HFF-Myc (cell line): Measurements from ENCODE around the gene ABHD15.

Experiments used
- DNase-seq: peaks from one replicate; pipeline ENCODE4 v3.0.0-alpha.2; 2011; ENCODE audit warnings: low read depth; ENCODE audit errors: extremely low read depth
- H3K4me3 ChIP-seq: replicated peaks from 2 replicates; pipeline ENCODE4 v1.5.1; 2011; ENCODE audit warnings: low read depth, mild to moderate bottlenecking, control low read depth, low read length
- CTCF ChIP-seq: IDR thresholded peaks from 2 replicates; pipeline ENCODE4 v1.5.1; 2012; ENCODE audit warnings: mild to moderate bottlenecking, low read depth, low read length, control low read depth; ENCODE audit errors: missing control alignments

ABHD15 gene

GRCh38 chr17:29593591-29594518 lies 27.0 kb upstream of the ABHD15 start:
- TF ChIP-seq CTCF, result peak; percentile 20
- peak overlapping the region; percentile 59 for H3K4me3 ChIP-seq
- no peak for DNase-seq

- DNase-seq, result no peak
- no peak for TF ChIP-seq CTCF
- peak within 1 kb of the TSS; percentile 59 for H3K4me3 ChIP-seq
Observed at GRCh38 chr17:29592850-29593551, 26.2 kb upstream of the ABHD15 start, which contains the start of gene ANKRD13B. Gene ANKRD13B, plus strand, starts transcription at chr17:29593132. Its CDS starts 490 bp downstream, at chr17:29593622.

GRCh38 chr17:29591737-29592608 lies 25.1 kb upstream of the ABHD15 start:
- peak; percentile 98 for TF ChIP-seq CTCF
- peak overlapping the region; percentile 45 for H3K4me3 ChIP-seq
- DNase-seq, result peak; percentile 61

- no peak for DNase-seq
- TF ChIP-seq CTCF, result no peak
- H3K4me3 ChIP-seq, result peak overlapping the region; percentile 43
Observed at GRCh38 chr17:29591146-29591736, 24.4 kb upstream of the ABHD15 start.

- DNase-seq, result no peak
- TF ChIP-seq CTCF, result no peak
- H3K4me3 ChIP-seq, result peak overlapping the region; percentile 43
Observed at GRCh38 chr17:29590411-29591145, 23.7 kb upstream of the ABHD15 start.
